Activated naive CD4-positive, alpha-beta T cell treated with anti-CD3 and anti-CD28 coated beads for 36 hours (primary cell): ENCODE results near the gene AZGP1. TPM values are rescaled to one million over a fixed set of nuclear protein-coding genes. Genes with fewer than 3 reads are reported as not detected.
"Not testable (repeated sequence)": the region's sequence is repeated elsewhere in the genome, so short reads cannot be mapped to it uniquely, and the experiment has no call there.

Experiments used
- CTCF ChIA-PET: fragments of 350-600 bp; sonication (Branson Sonifier 250); formaldehyde crosslinking; loops from one replicate; lab custom pipeline; 2021; ENCODE audit warnings: antibody characterized with exemption; lab: Charles Lee
- DNase-seq: peaks from one replicate; pipeline ENCODE4 v3.0.0-alpha.2; 2020
- H3K27ac Mint-ChIP-seq: one replicate; pipeline ENCODE4 v1.8.0; 2021; ENCODE audit warnings: mild to moderate bottlenecking, mixed read lengths
- H3K27me3 Mint-ChIP-seq: one replicate; pipeline ENCODE4 v1.8.0; 2021; ENCODE audit warnings: low read depth, mixed read lengths
- H3K36me3 Mint-ChIP-seq: one replicate; pipeline ENCODE4 v1.8.0; 2021; ENCODE audit warnings: low read depth, mixed read lengths
- H3K4me1 Mint-ChIP-seq: one replicate; pipeline ENCODE4 v1.8.0; 2021; ENCODE audit warnings: low read depth, mixed read lengths
- H3K4me3 Mint-ChIP-seq: one replicate; pipeline ENCODE4 v1.8.0; 2021; ENCODE audit warnings: mild to moderate bottlenecking, moderate library complexity, mixed read lengths
- H3K9me3 Mint-ChIP-seq: one replicate; pipeline ENCODE4 v1.8.0; 2021; ENCODE audit warnings: mixed read lengths
- intact Hi-C: fragments of 100-400 bp; cut with micrococcal nuclease; formaldehyde crosslinking; loops from one replicate; pipeline ENCODE4 v1.15.1; 2023
- total RNA-seq, 2 experiments: library from RNA; stranded (reverse); gene quantifications; one replicate each; pipeline ENCODE4 v1.2.3, GENCODE V29; 2021

Gene AZGP1
- total RNA-seq, 2 experiments from 2014 or later = not detected

GRCh38 chr7:99976626-99977025 is 795 bp upstream of the AZGP1 start:
- Mint-ChIP-seq H3K36me3 (no peaks in the 10 kb centered on the region), H3K4me1 (no peaks in the 10 kb centered on the region), H3K27ac (no peak overlapping the region), H3K27me3 (peaks cover 2% of the 10 kb centered on the region), H3K4me3 (no peak overlapping the region), H3K9me3 (no peaks in the 10 kb centered on the region)
- no peak for DNase-seq
- CTCF ChIA-PET = interaction anchor here (1.5 to 1.6 kb wide), 2 partner anchors 47 to 87 kb away, joined by 3 to 4 read pairs; partner anchors contain the start of gene GJC3
- intact Hi-C loops = loop anchor here (5.0 kb wide), 1 partner anchor 64 kb away; no protein-coding TSS in a partner anchor

GRCh38 chr7:99974681-99975080 is 1.1 kb downstream of the AZGP1 start:
- CTCF ChIA-PET = no interaction called here
- Mint-ChIP-seq H3K36me3 (no peaks in the 10 kb centered on the region), H3K9me3 (no peaks in the 10 kb centered on the region), H3K4me1 (no peaks in the 10 kb centered on the region), H3K27ac (no peak overlapping the region), H3K27me3 (peaks cover 2% of the 10 kb centered on the region), H3K4me3 (no peak overlapping the region)
- no peak for DNase-seq
- intact Hi-C loops = loop anchor here (5.0 kb wide), 1 partner anchor 62 kb away; no protein-coding TSS in a partner anchor

GRCh38 chr7:99973817-99974216 is 2.0 kb downstream of the AZGP1 start:
- CTCF ChIA-PET, H3K4me3 Mint-ChIP-seq, DNase-seq, H3K36me3 Mint-ChIP-seq, H3K4me1 Mint-ChIP-seq, intact Hi-C loops, H3K27ac Mint-ChIP-seq, H3K27me3 Mint-ChIP-seq, H3K9me3 Mint-ChIP-seq: not testable (repeated sequence)

GRCh38 chr7:99971242-99971641 is 4.6 kb downstream of the AZGP1 start:
- no peak overlapping the region for H3K27ac Mint-ChIP-seq
- intact Hi-C loops = no loop called here
- CTCF ChIA-PET = no interaction called here
- no peaks in the 10 kb centered on the region for H3K36me3 Mint-ChIP-seq
- DNase-seq = no peak
- H3K4me1 Mint-ChIP-seq = no peaks in the 10 kb centered on the region
- peaks cover 5% of the 10 kb centered on the region for H3K27me3 Mint-ChIP-seq
- no peak overlapping the region for H3K4me3 Mint-ChIP-seq
- no peaks in the 10 kb centered on the region for H3K9me3 Mint-ChIP-seq

GRCh38 chr7:99969813-99970212 is 6.0 kb downstream of the AZGP1 start:
- DNase-seq, H3K4me3 Mint-ChIP-seq, H3K9me3 Mint-ChIP-seq, H3K27ac Mint-ChIP-seq, H3K4me1 Mint-ChIP-seq, H3K27me3 Mint-ChIP-seq, intact Hi-C loops, H3K36me3 Mint-ChIP-seq: not testable (repeated sequence)
- CTCF ChIA-PET = interaction anchor here (0.6 to 1.9 kb wide), 2 partner anchors 10 to 14 kb away, joined by 4 to 13 read pairs; no protein-coding TSS in a partner anchor

DNA sequence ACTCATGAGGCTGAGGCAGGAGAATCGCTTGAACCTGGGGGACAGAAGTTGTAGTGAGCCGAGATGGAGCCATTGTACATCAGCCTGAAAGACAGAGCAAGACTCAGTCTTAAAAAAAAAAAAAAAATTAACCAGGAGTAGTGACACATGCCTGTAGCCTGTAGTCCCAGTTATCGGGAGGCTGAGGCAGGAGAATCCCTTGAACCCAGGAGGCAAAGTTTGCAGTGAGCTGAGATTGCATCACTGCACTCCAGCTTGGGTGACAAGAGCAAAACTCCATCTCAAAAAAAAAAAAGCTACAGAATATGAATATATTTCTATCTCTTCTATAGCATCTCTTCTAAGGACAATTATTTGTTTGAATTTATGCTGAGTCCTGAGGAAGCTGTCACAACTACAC is 6.5 kb downstream of the AZGP1 start:
- H3K4me3 Mint-ChIP-seq = no peak overlapping the region
- H3K4me1 Mint-ChIP-seq = no peaks in the 10 kb centered on the region
- no peaks in the 10 kb centered on the region for H3K36me3 Mint-ChIP-seq
- H3K27ac Mint-ChIP-seq = no peak overlapping the region
- DNase-seq = no peak
- no peaks in the 10 kb centered on the region for H3K9me3 Mint-ChIP-seq
- CTCF ChIA-PET = interaction anchor here (0.6 to 1.9 kb wide), 3 partner anchors 10 to 23 kb away, joined by 3 to 13 read pairs (median 4); no protein-coding TSS in a partner anchor
- intact Hi-C loops = no loop called here
- peaks cover 11% of the 10 kb centered on the region for H3K27me3 Mint-ChIP-seq

- Mint-ChIP-seq H3K36me3 (no peaks in the 10 kb centered on the region), H3K9me3 (no peaks in the 10 kb centered on the region), H3K4me1 (peaks cover 2% of the 10 kb centered on the region), H3K27me3 (peaks cover 10% of the 10 kb centered on the region), H3K4me3 (no peak overlapping the region), H3K27ac (no peak overlapping the region)
- DNase-seq = no peak
- CTCF ChIA-PET = no interaction called here
- intact Hi-C loops = no loop called here
These were observed 17.1 kb downstream of the AZGP1 start for GRCh38 chr7:99958564-99959227.

GRCh38 chr7:99955247-99955646 is 20.6 kb downstream of the AZGP1 start:
- H3K9me3 Mint-ChIP-seq = peaks cover 2% of the 10 kb centered on the region
- H3K27ac Mint-ChIP-seq = no peak overlapping the region
- peaks cover 2% of the 10 kb centered on the region for H3K27me3 Mint-ChIP-seq
- H3K4me1 Mint-ChIP-seq = peaks cover 5% of the 10 kb centered on the region
- H3K36me3 Mint-ChIP-seq = no peaks in the 10 kb centered on the region
- H3K4me3 Mint-ChIP-seq = no peak overlapping the region
- intact Hi-C loops = no loop called here
- CTCF ChIA-PET = interaction anchor here (0.6 to 1.0 kb wide), 4 partner anchors 12 to 826 kb away, joined by 3 read pairs; no protein-coding TSS in a partner anchor
- no peak for DNase-seq

DNA sequence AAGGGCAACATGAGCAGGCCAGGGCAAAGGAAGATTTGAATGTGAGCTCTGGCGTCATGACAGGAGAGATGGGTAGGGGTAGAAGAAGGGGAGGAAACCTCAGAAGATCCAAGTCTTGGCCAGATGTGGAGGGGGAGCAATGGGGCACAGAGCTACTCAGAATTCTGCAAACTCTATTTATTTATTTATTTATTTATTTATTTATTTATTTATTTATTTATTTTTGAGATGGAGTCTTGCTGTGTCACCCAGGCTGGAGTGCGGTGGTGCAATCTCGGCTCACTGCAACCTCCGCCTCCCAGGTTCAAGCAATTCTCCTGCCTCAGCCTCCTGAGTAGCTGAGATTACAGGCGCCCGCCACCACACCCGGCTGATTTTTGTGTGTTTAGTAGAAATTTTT is 21.2 kb downstream of the AZGP1 start:
- H3K27ac Mint-ChIP-seq = peak overlapping the region; percentile 28
- H3K9me3 Mint-ChIP-seq, H3K4me1 Mint-ChIP-seq, intact Hi-C loops, H3K4me3 Mint-ChIP-seq, DNase-seq, H3K27me3 Mint-ChIP-seq, H3K36me3 Mint-ChIP-seq: not testable (repeated sequence)
- CTCF ChIA-PET = interaction anchor here (0.7 to 0.9 kb wide), 3 partner anchors 8 to 41 kb away, joined by 3 read pairs; no protein-coding TSS in a partner anchor

DNA sequence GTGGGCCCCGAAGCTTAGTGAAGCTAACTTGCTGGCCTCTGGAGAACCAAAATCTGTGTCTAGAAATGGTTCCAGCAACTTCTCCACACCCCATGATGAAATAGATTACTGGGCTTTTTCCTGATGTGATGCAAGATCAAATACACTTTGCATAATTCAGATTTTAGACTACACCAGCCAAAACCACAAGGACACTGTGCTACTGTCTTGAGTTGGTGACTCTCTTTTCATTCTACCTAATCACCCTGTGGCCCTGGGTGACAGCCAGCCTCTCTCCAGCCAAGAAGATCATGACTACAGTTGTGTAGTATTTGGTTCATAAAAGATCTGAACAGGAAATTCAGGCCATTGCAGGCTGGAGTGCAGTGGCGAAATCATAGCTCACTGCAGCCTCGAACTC is 22.2 kb downstream of the AZGP1 start:
- Mint-ChIP-seq H3K36me3 (no peaks in the 10 kb centered on the region), H3K9me3 (peaks cover 2% of the 10 kb centered on the region), H3K27ac (peak overlapping the region; percentile 25), H3K4me3 (no peak overlapping the region), H3K27me3 (peaks cover 2% of the 10 kb centered on the region), H3K4me1 (peaks cover 5% of the 10 kb centered on the region)
- DNase-seq = peak; percentile 41
- CTCF ChIA-PET = interaction anchor here (2.0 kb wide), 1 partner anchor 40 kb away, joined by 9 read pairs; no protein-coding TSS in a partner anchor
- intact Hi-C loops = loop anchor here (1.0 kb wide), 1 partner anchor 24 kb away; the partner anchor contains the start of gene GJC3

GRCh38 chr7:99952649-99953048 is 23.2 kb downstream of the AZGP1 start:
- not testable (repeated sequence) for H3K4me3 Mint-ChIP-seq, H3K36me3 Mint-ChIP-seq, H3K4me1 Mint-ChIP-seq, H3K27me3 Mint-ChIP-seq, H3K9me3 Mint-ChIP-seq, DNase-seq, H3K27ac Mint-ChIP-seq
- CTCF ChIA-PET = interaction anchor here (0.6 to 2.0 kb wide), 3 partner anchors 39 to 116 kb away, joined by 3 to 9 read pairs (median 4); no protein-coding TSS in a partner anchor
- intact Hi-C loops = loop anchor here (1.0 kb wide), 1 partner anchor 23 kb away; the partner anchor contains the start of gene GJC3

DNA sequence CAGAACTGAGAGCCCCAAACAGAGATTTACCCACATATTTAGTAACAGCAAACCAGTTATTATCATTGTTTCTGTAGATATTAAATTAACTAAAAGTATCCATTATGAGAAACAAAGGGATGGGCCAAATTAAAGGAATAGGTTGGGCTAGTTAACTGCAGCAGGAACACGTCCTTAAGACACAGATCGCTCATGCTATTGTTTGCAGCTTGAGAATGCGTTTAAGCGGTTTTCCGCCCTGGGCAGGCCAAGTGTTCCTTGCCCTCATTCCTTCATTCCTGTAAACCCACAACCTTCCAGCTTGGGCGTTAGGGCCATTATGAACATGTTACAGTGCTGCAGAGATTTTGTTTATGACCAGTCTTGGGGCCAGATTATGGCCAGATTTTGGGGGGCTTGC is 25.0 kb downstream of the AZGP1 start:
- not testable (repeated sequence) for H3K4me1 Mint-ChIP-seq, H3K27me3 Mint-ChIP-seq, DNase-seq, H3K9me3 Mint-ChIP-seq, H3K36me3 Mint-ChIP-seq, H3K4me3 Mint-ChIP-seq, H3K27ac Mint-ChIP-seq
- intact Hi-C loops = loop anchor here (1.0 kb wide), 1 partner anchor 38 kb away; no protein-coding TSS in a partner anchor
- CTCF ChIA-PET = interaction anchor here (0.6 to 4.0 kb wide), 2 partner anchors 38 to 39 kb away, joined by 3 to 14 read pairs; no protein-coding TSS in a partner anchor
